HT-29 (cell line): Measurements from ENCODE around the gene FAM171A1. TPM values are rescaled to one million over a fixed set of nuclear protein-coding genes. Genes with fewer than 3 reads are reported as not detected.

Experiments used
- DNase-seq: peaks from one replicate; pipeline ENCODE4 v3.0.0-alpha.2; 2015; ENCODE audit warnings: low spot score
- total RNA-seq: library from RNA; depleted of rRNA; stranded (reverse); fragments of >200 nt; shearing (Covaris generic); gene quantifications from 2 replicates; pipeline ENCODE4 v1.2.3, GENCODE V29; 2014

FAM171A1 gene
- total RNA-seq, 1 experiment from 2014 or later: not detected

- DNase-seq: no peak
These were observed 3.1 kb upstream of the FAM171A1 start for GRCh38 chr10:15374156-15374555.

- no peak for DNase-seq
These were observed 2.1 kb upstream of the FAM171A1 start for GRCh38 chr10:15373199-15373598.

- no peak for DNase-seq
These were observed 755 bp downstream of the FAM171A1 start for GRCh38 chr10:15370212-15370855.

- no peak for DNase-seq
These were observed 1.6 kb downstream of the FAM171A1 start for GRCh38 chr10:15369256-15370211.

- no peak for DNase-seq
These were observed 2.8 kb downstream of the FAM171A1 start for GRCh38 chr10:15368101-15368855.

- no peak for DNase-seq
These were observed 3.6 kb downstream of the FAM171A1 start for GRCh38 chr10:15367296-15368085.

- DNase-seq: no peak
These were observed 5.4 kb downstream of the FAM171A1 start for GRCh38 chr10:15365692-15366091.

- DNase-seq: no peak
These were observed 7.1 kb downstream of the FAM171A1 start for GRCh38 chr10:15364001-15364400.

GRCh38 chr10:15363031-15363430 is 8.1 kb downstream of the FAM171A1 start:
- no peak for DNase-seq

- DNase-seq: no peak
These were observed 10.0 kb downstream of the FAM171A1 start for GRCh38 chr10:15361131-15361530.

GRCh38 chr10:15360566-15360965 is 10.5 kb downstream of the FAM171A1 start:
- DNase-seq: no peak

- DNase-seq: no peak
These were observed 17.5 kb downstream of the FAM171A1 start for GRCh38 chr10:15353471-15354017.

- no peak for DNase-seq
These were observed 18.3 kb downstream of the FAM171A1 start for GRCh38 chr10:15352836-15353235.

- DNase-seq: no peak
These were observed 18.9 kb downstream of the FAM171A1 start for GRCh38 chr10:15352201-15352600.

GRCh38 chr10:15351099-15351820 is 19.8 kb downstream of the FAM171A1 start:
- no peak for DNase-seq

GRCh38 chr10:15349112-15349511 is 22.0 kb downstream of the FAM171A1 start:
- no peak for DNase-seq

GRCh38 chr10:15348579-15348978 is 22.5 kb downstream of the FAM171A1 start:
- DNase-seq: no peak

- no peak for DNase-seq
These were observed 23.9 kb downstream of the FAM171A1 start for GRCh38 chr10:15347150-15347549.

GRCh38 chr10:15346440-15347141 is 24.5 kb downstream of the FAM171A1 start:
- no peak for DNase-seq

- no peak for DNase-seq
These were observed 25.6 kb downstream of the FAM171A1 start for GRCh38 chr10:15345450-15345849.
